Mucosa of descending colon (tissue), 3 donors: ENCODE results near the gene INO80E. TPM values are rescaled to one million over a fixed set of nuclear protein-coding genes. Genes with fewer than 3 reads are reported as not detected.

Source experiments
- ATAC-seq: fragments of 200-7000 bp; cut with Tn5 transposase; one replicate; pipeline ENCODE4 v1.9.1; 2020; ENCODE audit warnings: mild to moderate bottlenecking, moderate library complexity
- DNase-seq, 3 donors: peaks; one replicate each; pipeline ENCODE4 v3.0.0-alpha.2; 2020
- H3K36me3 ChIP-seq: fragments of 200-600 bp; one replicate; pipeline ENCODE4 v1.8.0; 2021; ENCODE audit warnings: low read depth, mild to moderate bottlenecking
- H3K4me1 ChIP-seq: fragments of 200-600 bp; one replicate; pipeline ENCODE4 v1.8.0; 2021; ENCODE audit warnings: low read depth, mild to moderate bottlenecking
- H3K4me3 ChIP-seq: fragments of 200-600 bp; one replicate; pipeline ENCODE4 v1.8.0; 2021; ENCODE audit warnings: mild to moderate bottlenecking
- H3K9me3 ChIP-seq: fragments of 200-600 bp; one replicate; pipeline ENCODE4 v1.8.0; 2021; ENCODE audit warnings: mild to moderate bottlenecking
- CTCF ChIP-seq: fragments of 200-600 bp; IDR thresholded peaks from one replicate; pipeline ENCODE4 v1.8.0; 2022; ENCODE audit warnings: antibody characterized with exemption, mild to moderate bottlenecking
- intact Hi-C, 2 donors: fragments of 100-400 bp; cut with DNase I in 1 of 2; cut with micrococcal nuclease in 1 of 2; formaldehyde crosslinking; loops; one replicate each; pipeline versions ENCODE4 v1.11.0 to v1.11.1; 2022; cut with DNase I, micrococcal nuclease
- total RNA-seq, 3 donors: library from RNA; stranded (reverse); fragmentation: NEBNext Ultra II Directional in 2 of 3; extraction: Animal tissue kit (Norgen Biotek cat#: 25700) in 2 of 3; gene quantifications; one replicate each; pipeline versions ENCODE4 v1.2.1 to v1.2.4, GENCODE V29; 2021 to 2023
- donor health status: DM: no; HTN: no; CAD: no; lungs with moderate emphysema.
- donor health status: DM: no; HTN: no; CAD: no.
- donor health status: DM: no; HTN: yes; CAD: no.

INO80E gene
- total RNA-seq, 3 donors from 2014 or later: 71.2 to 79.5 (median 78.4) TPM

DNA sequence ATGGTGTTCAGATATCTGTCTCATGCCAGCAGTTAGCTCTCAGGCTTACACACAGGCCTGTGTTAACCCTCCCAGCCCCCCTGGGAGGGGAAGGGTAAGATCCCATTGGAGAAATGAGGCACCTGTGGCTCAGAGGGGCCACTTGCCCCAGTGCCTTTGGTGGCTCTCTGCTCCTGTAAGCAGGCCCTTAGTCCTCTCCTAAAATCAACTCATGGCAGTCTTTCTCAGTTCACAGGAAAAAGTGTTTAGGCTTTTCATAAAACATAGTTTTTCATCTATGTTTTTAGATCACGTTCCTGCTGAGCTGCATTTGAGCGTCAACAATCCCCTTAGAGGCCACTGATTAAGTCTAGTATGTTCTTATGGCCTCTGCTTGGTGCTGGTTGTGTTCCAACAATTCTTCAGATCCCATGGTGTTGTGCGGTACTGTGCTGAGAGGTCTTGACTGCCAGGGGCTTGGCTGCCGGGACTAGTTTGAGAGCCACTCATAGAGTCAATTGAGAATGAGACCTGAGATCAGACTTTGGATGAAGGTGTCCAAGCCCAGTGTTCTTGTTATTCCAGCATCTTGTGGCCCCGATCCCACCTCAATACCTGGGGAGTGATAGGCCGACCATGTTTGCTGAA, 11.8 kb upstream of the INO80E start:
- Histone ChIP-seq H3K4me1 (no peaks in the 10 kb centered on the region), H3K36me3 (peaks cover 27% of the 10 kb centered on the region), H3K9me3 (no peaks in the 10 kb centered on the region), H3K4me3 (no peak overlapping the region)
- ATAC-seq (no peak), DNase-seq (no peak)
- intact Hi-C loops: no loop called here
- no peak for TF ChIP-seq CTCF

- intact Hi-C loops: no loop called here
- Histone ChIP-seq H3K9me3 (no peaks in the 10 kb centered on the region), H3K4me1 (no peaks in the 10 kb centered on the region), H3K4me3 (no peak overlapping the region), H3K36me3 (peaks cover 27% of the 10 kb centered on the region)
- DNase-seq (no peak), ATAC-seq (no peak)
- TF ChIP-seq CTCF: no peak
Measured at GRCh38 chr16:29984764-29985147, 11.3 kb upstream of the INO80E start.

DNA sequence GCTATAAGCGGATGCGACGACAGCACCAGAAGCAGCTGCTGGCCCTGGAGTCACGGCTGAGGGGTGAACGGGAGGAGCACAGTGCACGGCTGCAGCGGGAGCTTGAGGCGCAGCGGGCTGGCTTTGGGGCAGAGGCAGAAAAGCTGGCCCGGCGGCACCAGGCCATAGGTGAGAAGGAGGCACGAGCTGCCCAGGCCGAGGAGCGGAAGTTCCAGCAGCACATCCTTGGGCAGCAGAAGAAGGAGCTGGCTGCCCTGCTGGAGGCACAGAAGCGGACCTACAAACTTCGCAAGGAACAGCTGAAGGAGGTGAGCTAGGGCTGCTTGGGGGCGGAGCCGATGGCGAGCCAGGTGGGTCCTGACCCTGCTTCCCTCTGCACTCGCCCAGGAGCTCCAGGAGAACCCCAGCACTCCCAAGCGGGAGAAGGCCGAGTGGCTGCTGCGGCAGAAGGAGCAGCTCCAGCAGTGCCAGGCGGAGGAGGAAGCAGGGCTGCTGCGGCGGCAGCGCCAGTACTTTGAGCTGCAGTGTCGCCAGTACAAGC, 10.7 kb upstream of the INO80E start:
- peak in 1 of 3 donors; percentile 14 for DNase-seq
- no peak for ATAC-seq
- Histone ChIP-seq H3K9me3 (no peaks in the 10 kb centered on the region), H3K4me3 (no peak overlapping the region), H3K36me3 (peaks cover 27% of the 10 kb centered on the region), H3K4me1 (no peaks in the 10 kb centered on the region)
- TF ChIP-seq CTCF: no peak
- intact Hi-C loops: no loop called here

DNA sequence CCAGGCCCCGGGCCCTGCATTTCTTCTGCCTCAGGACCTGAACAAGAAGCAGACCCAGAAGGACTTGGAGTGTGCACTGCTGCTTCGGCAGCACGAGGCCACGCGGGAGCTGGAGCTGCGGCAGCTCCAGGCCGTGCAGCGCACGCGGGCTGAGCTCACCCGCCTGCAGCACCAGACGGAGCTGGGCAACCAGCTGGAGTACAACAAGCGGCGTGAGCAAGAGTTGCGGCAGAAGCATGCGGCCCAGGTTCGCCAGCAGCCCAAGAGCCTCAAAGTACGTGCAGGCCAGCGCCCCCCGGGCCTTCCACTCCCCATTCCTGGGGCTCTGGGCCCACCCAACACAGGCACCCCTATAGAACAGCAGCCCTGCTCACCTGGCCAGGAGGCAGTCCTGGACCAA, 9.8 kb upstream of the INO80E start:
- DNase-seq (peak in 1 of 3 donors; percentile 16), ATAC-seq (no peak)
- no peak for TF ChIP-seq CTCF
- H3K36me3 ChIP-seq: peaks cover 27% of the 10 kb centered on the region
- peaks cover 3% of the 10 kb centered on the region for H3K4me1 ChIP-seq
- intact Hi-C loops: no loop called here
- no peak overlapping the region for H3K4me3 ChIP-seq
- H3K9me3 ChIP-seq: no peaks in the 10 kb centered on the region

- TF ChIP-seq CTCF: no peak
- Histone ChIP-seq H3K4me3 (no peak overlapping the region), H3K9me3 (no peaks in the 10 kb centered on the region), H3K36me3 (peaks cover 27% of the 10 kb centered on the region), H3K4me1 (peaks cover 3% of the 10 kb centered on the region)
- peak in 1 of 3 donors; percentile 15 for DNase-seq
- intact Hi-C loops: no loop called here
- ATAC-seq: no peak
Measured at GRCh38 chr16:29986931-29987330, 9.1 kb upstream of the INO80E start.
